Uterus (tissue), 4 donors: ENCODE data around the gene ANGEL1. TPM values are rescaled to one million over a fixed set of nuclear protein-coding genes. Genes with fewer than 3 reads are reported as not detected.

Experiments
- DNase-seq, 2 donors: peaks; one replicate each; pipeline ENCODE4 v3.0.0-alpha.2; 2019 to 2020
- H3K27ac ChIP-seq, 2 donors: fragments of 200-600 bp; sonication (generic); 1 replicate in 1 of 2; 2 replicates in 1 of 2; pipeline ENCODE4 v1.5.1; 2016 to 2018
- H3K27me3 ChIP-seq, 2 donors: fragments of 200-600 bp; sonication (generic); one replicate each; pipeline ENCODE4 v1.5.1; 2018 to 2019; ENCODE audit warnings: control low read depth in 1 of 2
- H3K36me3 ChIP-seq, 2 donors: fragments of 200-600 bp; sonication (generic); one replicate each; pipeline ENCODE4 v1.5.1; 2019; ENCODE audit warnings: control low read depth in 1 of 2
- H3K4me1 ChIP-seq, 2 donors: fragments of 200-600 bp; sonication (generic); one replicate each; pipeline ENCODE4 v1.5.1; 2018 to 2019; ENCODE audit warnings: control low read depth in 1 of 2
- H3K4me3 ChIP-seq, 2 donors: fragments of 200-600 bp; sonication (generic); 1 replicate in 1 of 2; 2 replicates in 1 of 2; pipeline ENCODE4 v1.5.1; 2018 to 2019; ENCODE audit warnings: mild to moderate bottlenecking in 1 of 2
- H3K9me3 ChIP-seq, 2 donors: fragments of 200-600 bp; sonication (generic); one replicate each; pipeline ENCODE4 v1.5.1; 2019; ENCODE audit warnings: control low read depth in 1 of 2
- CTCF ChIP-seq, 4 experiments: fragments of 200-600 bp in 2 of 4; fragments of 450-650 bp in 2 of 4; sonication (generic) in 2 of 4; IDR thresholded peaks; one replicate each; pipeline ENCODE4 v1.5.1; 2016 to 2019; ENCODE audit warnings: antibody characterized with exemption in 4 of 4, mild to moderate bottlenecking in 2 of 4, moderate library complexity in 1 of 4
- POLR2A ChIP-seq, 2 donors: fragments of 450-650 bp; IDR thresholded peaks; one replicate each; pipeline ENCODE4 v1.6.1; 2016; ENCODE audit warnings: antibody characterized with exemption in 2 of 2, mild to moderate bottlenecking in 1 of 2, moderate library complexity in 1 of 2
- intact Hi-C: fragments of 100-400 bp; cut with DNase I; formaldehyde crosslinking; loops from one replicate; pipeline ENCODE4 v1.15.1; 2023; ENCODE audit warnings: low total_unique reads
- total RNA-seq, 4 donors: library from RNA; depleted of rRNA in 3 of 4; stranded (reverse); fragments of >200 nt in 3 of 4; gene quantifications; one replicate each; pipeline versions ENCODE4 v1.1.0 to v1.2.4, GENCODE V29; 2014 to 2023
- donor health status: DM: yes; HTN: yes; CAD: no.

ANGEL1 gene
- total RNA-seq, 4 donors from 2014 or later, result 4.1 to 24.4 (median 10.5) TPM

GRCh38 chr14:76776428-76777251 lies 36.0 kb downstream of the ANGEL1 start:
- Histone ChIP-seq H3K36me3 (no peaks in the 10 kb centered on the region), H3K4me3 (no peak overlapping the region), H3K9me3 (no peaks in the 10 kb centered on the region), H3K27me3 (no peaks in the 10 kb centered on the region), H3K4me1 (peaks cover 3 to 22% of the 10 kb centered on the region in 2 donors), H3K27ac (no peak overlapping the region)
- intact Hi-C loops, result no loop called here
- TF ChIP-seq CTCF (IDR thresholded peaks at IDR 0.05), result no peak
- no peak for TF ChIP-seq POLR2A (IDR thresholded peaks at IDR 0.05)
- peak in 1 of 2 donors; percentile 11 for DNase-seq

GRCh38 chr14:76775695-76776427 lies 36.8 kb downstream of the ANGEL1 start:
- DNase-seq, result peak in 1 of 2 donors; percentile 16
- no peaks in the 10 kb centered on the region for H3K27me3 ChIP-seq
- TF ChIP-seq CTCF (IDR thresholded peaks at IDR 0.05), result no peak
- no peak for TF ChIP-seq POLR2A (IDR thresholded peaks at IDR 0.05)
- intact Hi-C loops, result no loop called here
- no peaks in the 10 kb centered on the region for H3K36me3 ChIP-seq
- H3K4me3 ChIP-seq, result no peak overlapping the region
- peaks cover 3 to 22% of the 10 kb centered on the region in 2 donors for H3K4me1 ChIP-seq
- H3K27ac ChIP-seq, result no peak overlapping the region
- H3K9me3 ChIP-seq, result no peaks in the 10 kb centered on the region

- intact Hi-C loops, result no loop called here
- H3K36me3 ChIP-seq, result no peaks in the 10 kb centered on the region
- no peak overlapping the region for H3K4me3 ChIP-seq
- no peaks in the 10 kb centered on the region for H3K27me3 ChIP-seq
- no peaks in the 10 kb centered on the region for H3K9me3 ChIP-seq
- TF ChIP-seq CTCF (IDR thresholded peaks at IDR 0.05), result no peak
- TF ChIP-seq POLR2A (IDR thresholded peaks at IDR 0.05), result no peak
- H3K4me1 ChIP-seq, result peaks cover 3 to 22% of the 10 kb centered on the region in 2 donors
- DNase-seq, result peak in 1 of 2 donors; percentile 13
- peak overlapping the region; percentile 83 to 90 for H3K27ac ChIP-seq
Measured at GRCh38 chr14:76774821-76775694, 37.6 kb downstream of the ANGEL1 start.

- Histone ChIP-seq H3K27me3 (no peaks in the 10 kb centered on the region), H3K9me3 (no peaks in the 10 kb centered on the region), H3K36me3 (no peaks in the 10 kb centered on the region), H3K4me1 (peaks cover 3 to 22% of the 10 kb centered on the region in 2 donors), H3K27ac (peak overlapping the region; percentile 83 to 90), H3K4me3 (no peak overlapping the region)
- TF ChIP-seq CTCF (IDR thresholded peaks at IDR 0.05) (no peak), POLR2A (IDR thresholded peaks at IDR 0.05) (no peak)
- intact Hi-C loops, result no loop called here
- DNase-seq, result peak in 1 of 2 donors; percentile 18
Measured at GRCh38 chr14:76773956-76774820, 38.5 kb downstream of the ANGEL1 start.
